Upper lobe of right lung (tissue), 1 donor: ENCODE measurements around the gene IL1RAP. TPM values are rescaled to one million over a fixed set of nuclear protein-coding genes. Genes with fewer than 3 reads are reported as not detected.

ENCODE experiments used
- ATAC-seq: fragments of 200-7000 bp; cut with Tn5 transposase; one replicate; pipeline ENCODE4 v1.9.1; 2020; ENCODE audit warnings: mild to moderate bottlenecking, moderate library complexity
- DNase-seq: peaks from one replicate; pipeline ENCODE4 v3.0.0-alpha.2; 2020
- H3K27ac ChIP-seq: fragments of 200-600 bp; one replicate; pipeline ENCODE4 v1.8.0; 2022
- H3K27me3 ChIP-seq: fragments of 200-600 bp; one replicate; pipeline ENCODE4 v1.8.0; 2022; ENCODE audit warnings: mild to moderate bottlenecking
- H3K36me3 ChIP-seq: fragments of 200-600 bp; one replicate; pipeline ENCODE4 v1.8.0; 2022
- H3K4me1 ChIP-seq: fragments of 200-600 bp; one replicate; pipeline ENCODE4 v1.8.0; 2022
- H3K4me3 ChIP-seq: fragments of 200-600 bp; one replicate; pipeline ENCODE4 v1.8.0; 2022; ENCODE audit warnings: mild to moderate bottlenecking
- H3K9me3 ChIP-seq: fragments of 200-600 bp; one replicate; pipeline ENCODE4 v1.8.0; 2022
- intact Hi-C: fragments of 100-400 bp; cut with DNase I; formaldehyde crosslinking; loops from one replicate; pipeline ENCODE4 v1.11.0; 2022
- total RNA-seq: library from RNA; stranded (reverse); fragmentation: NEBNext Ultra II Directional; extraction: Animal tissue kit (Norgen Biotek cat#: 25700); gene quantifications from one replicate; pipeline ENCODE4 v1.2.1, GENCODE V29; 2021
- TF ChIP-seq, protein P1 (sequence below): fragments of 200-600 bp; IDR thresholded peaks from one replicate; pipeline ENCODE4 v1.8.0; 2022; ENCODE audit warnings: antibody characterized with exemption
- donor health status: DM: no; HTN: yes; CAD: no; lungs with severe emphysema.

The IL1RAP gene
- total RNA-seq, 1 donor from 2014 or later = 34.6 TPM

DNA sequence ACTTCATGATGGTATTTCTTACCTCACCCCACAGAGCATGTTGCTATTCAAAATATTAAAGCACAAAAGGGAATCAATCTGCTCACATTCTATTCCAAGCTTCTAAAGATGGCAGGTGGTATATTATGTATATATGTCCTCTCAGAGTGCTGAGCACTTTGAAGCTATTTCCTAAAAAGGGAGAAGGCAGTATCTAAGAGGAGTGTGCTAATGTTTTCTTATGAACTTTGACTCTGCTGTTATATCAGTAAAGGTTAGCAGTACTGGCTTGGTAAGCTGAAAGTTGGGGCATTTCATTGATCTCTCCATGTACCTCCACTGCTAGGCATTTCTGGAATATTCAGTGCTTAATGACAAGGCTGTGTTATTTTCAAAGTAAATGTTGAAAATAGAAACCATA is 43.4 kb downstream of the IL1RAP start:
- no peak overlapping the region for H3K4me3 ChIP-seq
- ATAC-seq (no peak), DNase-seq (no peak)
- intact Hi-C loops = no loop called here
- TF ChIP-seq, protein P1, sequence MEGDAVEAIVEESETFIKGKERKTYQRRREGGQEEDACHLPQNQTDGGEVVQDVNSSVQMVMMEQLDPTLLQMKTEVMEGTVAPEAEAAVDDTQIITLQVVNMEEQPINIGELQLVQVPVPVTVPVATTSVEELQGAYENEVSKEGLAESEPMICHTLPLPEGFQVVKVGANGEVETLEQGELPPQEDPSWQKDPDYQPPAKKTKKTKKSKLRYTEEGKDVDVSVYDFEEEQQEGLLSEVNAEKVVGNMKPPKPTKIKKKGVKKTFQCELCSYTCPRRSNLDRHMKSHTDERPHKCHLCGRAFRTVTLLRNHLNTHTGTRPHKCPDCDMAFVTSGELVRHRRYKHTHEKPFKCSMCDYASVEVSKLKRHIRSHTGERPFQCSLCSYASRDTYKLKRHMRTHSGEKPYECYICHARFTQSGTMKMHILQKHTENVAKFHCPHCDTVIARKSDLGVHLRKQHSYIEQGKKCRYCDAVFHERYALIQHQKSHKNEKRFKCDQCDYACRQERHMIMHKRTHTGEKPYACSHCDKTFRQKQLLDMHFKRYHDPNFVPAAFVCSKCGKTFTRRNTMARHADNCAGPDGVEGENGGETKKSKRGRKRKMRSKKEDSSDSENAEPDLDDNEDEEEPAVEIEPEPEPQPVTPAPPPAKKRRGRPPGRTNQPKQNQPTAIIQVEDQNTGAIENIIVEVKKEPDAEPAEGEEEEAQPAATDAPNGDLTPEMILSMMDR = no peak
- no peaks in the 10 kb centered on the region for H3K36me3 ChIP-seq
- H3K9me3 ChIP-seq = no peaks in the 10 kb centered on the region
- H3K4me1 ChIP-seq = no peaks in the 10 kb centered on the region
- H3K27me3 ChIP-seq = no peaks in the 10 kb centered on the region
- no peak overlapping the region for H3K27ac ChIP-seq

DNA sequence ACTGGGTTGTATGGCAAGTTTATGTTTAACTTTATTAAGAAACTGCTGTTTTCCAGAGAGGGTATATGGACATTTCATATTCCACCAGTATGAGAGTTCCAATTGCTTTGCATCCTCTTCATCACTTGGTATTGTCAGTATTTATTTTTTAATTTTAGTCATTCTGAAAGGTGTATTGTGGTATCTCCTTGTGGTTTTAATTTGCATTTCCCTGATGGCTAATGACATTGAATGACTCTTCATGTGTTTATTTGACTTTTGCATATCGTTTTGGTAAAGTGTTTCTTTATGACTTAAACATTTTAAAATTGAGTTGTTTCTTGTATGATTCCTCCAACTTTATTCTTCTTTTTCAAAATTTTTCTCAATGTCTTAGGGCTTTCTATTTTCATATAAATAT is 44.4 kb downstream of the IL1RAP start:
- ATAC-seq = no peak
- Histone ChIP-seq H3K27me3 (no peaks in the 10 kb centered on the region), H3K4me3 (no peak overlapping the region), H3K36me3 (no peaks in the 10 kb centered on the region), H3K27ac (no peak overlapping the region), H3K4me1 (no peaks in the 10 kb centered on the region), H3K9me3 (no peaks in the 10 kb centered on the region)
- intact Hi-C loops = no loop called here
- TF ChIP-seq, protein P1 = no peak
- DNase-seq = no peak

DNA sequence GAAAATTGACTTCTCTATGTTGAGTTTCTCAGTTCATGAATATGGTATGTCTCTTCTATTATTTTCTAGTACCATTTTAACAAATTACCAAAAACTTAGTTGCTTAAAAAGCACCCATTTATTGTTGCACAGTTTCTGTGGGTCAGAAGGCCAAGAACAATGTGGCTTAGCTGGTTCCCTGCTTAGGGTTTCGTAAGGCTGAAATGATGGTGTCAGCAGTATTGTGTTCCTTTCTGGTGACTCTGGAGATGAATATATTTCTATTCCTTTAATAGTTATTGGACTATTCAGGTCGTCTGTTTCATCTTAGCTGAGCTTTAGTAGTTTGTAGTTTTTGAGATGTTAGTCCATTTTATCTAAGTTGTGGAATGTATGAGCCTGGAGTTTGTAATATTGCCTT is 44.9 kb downstream of the IL1RAP start:
- Histone ChIP-seq H3K27ac (no peak overlapping the region), H3K9me3 (no peaks in the 10 kb centered on the region), H3K4me1 (no peaks in the 10 kb centered on the region), H3K4me3 (no peak overlapping the region), H3K36me3 (no peaks in the 10 kb centered on the region), H3K27me3 (no peaks in the 10 kb centered on the region)
- no peak for DNase-seq
- ATAC-seq = peak; percentile 73
- intact Hi-C loops = no loop called here
- TF ChIP-seq, protein P1 = no peak

DNA sequence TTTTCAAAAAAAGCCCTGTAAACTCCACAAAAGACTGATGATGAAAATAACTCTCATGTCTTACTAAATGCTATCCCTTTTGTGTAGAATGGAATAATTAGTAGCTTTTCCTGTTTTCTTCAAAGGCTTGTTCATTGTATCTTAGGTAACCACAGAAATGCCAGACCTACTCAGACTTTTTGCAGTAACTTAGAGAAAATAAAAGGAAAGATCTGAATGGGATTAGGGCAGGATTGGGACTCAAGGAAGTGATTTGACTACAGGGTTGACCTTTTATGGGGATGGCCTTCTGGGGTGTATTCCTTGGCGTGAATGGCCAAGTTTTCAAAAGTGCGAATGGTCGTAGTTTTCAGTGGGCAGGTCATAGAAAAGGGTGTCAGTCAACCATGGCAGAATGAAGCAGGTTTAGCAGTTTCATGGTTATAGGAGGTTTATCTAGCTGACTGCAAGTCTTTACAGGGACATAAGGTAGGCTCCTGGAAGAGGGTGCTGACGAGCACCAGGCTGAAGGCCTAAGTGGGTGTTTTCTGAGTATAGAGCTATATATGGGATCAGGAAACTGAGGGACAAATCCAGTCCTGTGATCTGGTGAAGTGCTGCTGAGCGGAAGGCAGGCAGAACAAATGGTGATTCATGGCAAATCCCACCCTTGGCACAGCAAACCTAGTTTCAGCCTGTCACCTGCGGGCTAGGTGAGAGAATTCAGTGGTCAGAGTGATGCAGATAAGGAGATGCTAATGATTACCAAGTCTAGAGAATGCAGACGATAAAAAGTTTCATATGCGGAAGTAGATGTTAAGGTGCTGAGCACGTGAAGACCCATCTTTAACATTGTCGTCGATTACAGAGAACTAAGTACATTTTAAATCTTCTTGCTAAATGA is 46.4 kb downstream of the IL1RAP start:
- ATAC-seq = no peak
- intact Hi-C loops = no loop called here

DNA sequence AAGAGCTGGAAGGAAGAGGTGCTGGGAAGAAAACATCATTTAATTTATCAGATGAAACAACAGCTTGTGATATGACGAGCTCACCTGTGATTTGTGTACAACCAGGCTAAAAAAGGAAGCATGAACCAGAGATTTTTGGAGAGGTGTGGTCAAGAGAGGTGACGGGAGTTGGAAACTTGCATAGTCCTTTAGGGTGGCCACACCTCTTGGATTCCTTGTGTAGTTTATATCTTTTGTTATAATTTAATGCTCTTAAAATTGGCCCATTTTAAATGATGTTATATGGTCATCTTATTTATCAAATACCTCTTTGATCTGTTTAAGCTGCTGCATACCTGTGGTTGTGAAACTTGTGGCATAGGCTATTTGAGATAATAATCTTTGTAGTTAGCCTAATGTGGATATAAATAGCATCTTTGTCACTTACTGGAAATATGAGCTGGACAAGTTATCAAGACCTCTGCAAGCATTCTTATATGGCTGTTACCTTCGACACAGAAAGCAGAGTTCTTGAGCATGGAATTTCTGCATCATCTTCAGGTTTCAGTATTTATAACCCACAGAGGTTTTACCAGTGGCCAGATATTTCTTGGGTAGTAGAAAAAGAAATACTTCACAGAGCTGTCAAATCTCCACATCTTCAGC is 49.1 kb downstream of the IL1RAP start:
- Histone ChIP-seq H3K36me3 (no peaks in the 10 kb centered on the region), H3K27me3 (no peaks in the 10 kb centered on the region), H3K9me3 (no peaks in the 10 kb centered on the region), H3K4me3 (no peak overlapping the region), H3K27ac (no peak overlapping the region), H3K4me1 (peaks cover 11% of the 10 kb centered on the region)
- no peak for DNase-seq
- no peak for ATAC-seq
- TF ChIP-seq, protein P1 = no peak
- intact Hi-C loops = no loop called here

More for the DNA sequence above, 46.4 kb downstream of the IL1RAP start:
- Histone ChIP-seq H3K4me3 (no peak overlapping the region), H3K9me3 (no peaks in the 10 kb centered on the region), H3K36me3 (no peaks in the 10 kb centered on the region), H3K4me1 (no peaks in the 10 kb centered on the region), H3K27me3 (no peaks in the 10 kb centered on the region), H3K27ac (no peak overlapping the region)
- no peak for DNase-seq
- TF ChIP-seq, protein P1 = no peak
